HG02798 (cell line): ENCODE results near the gene RAB6B.

Experiments
- ATAC-seq: cut with Tn5 transposase; IDR thresholded peaks from one replicate; pipeline ENCODE4 v1.9.1; 2021; ENCODE audit warnings: mild to moderate bottlenecking; ENCODE audit not compliant: unreplicated experiment, poor library complexity

RAB6B gene

GRCh38 chr3:133840055-133840737 lies 55.5 kb downstream of the RAB6B start:
- ATAC-seq: no peak

- no peak for ATAC-seq
These were observed 56.5 kb downstream of the RAB6B start for GRCh38 chr3:133838916-133839800.

- ATAC-seq: no peak
These were observed 57.3 kb downstream of the RAB6B start for GRCh38 chr3:133838296-133838789.

GRCh38 chr3:133837487-133838295 lies 58.0 kb downstream of the RAB6B start:
- no peak for ATAC-seq

GRCh38 chr3:133836497-133837158 lies 59.1 kb downstream of the RAB6B start:
- no peak for ATAC-seq

- ATAC-seq: no peak
These were observed 59.7 kb downstream of the RAB6B start for GRCh38 chr3:133835961-133836360.

- ATAC-seq: no peak
These were observed 60.3 kb downstream of the RAB6B start for GRCh38 chr3:133835418-133835743.

GRCh38 chr3:133834621-133835417 lies 60.9 kb downstream of the RAB6B start:
- ATAC-seq: no peak

GRCh38 chr3:133833880-133834620 lies 61.6 kb downstream of the RAB6B start:
- ATAC-seq: no peak

- no peak for ATAC-seq
These were observed 62.4 kb downstream of the RAB6B start for GRCh38 chr3:133833267-133833666.

GRCh38 chr3:133832802-133833144 lies 62.9 kb downstream of the RAB6B start:
- ATAC-seq: no peak

GRCh38 chr3:133831966-133832801 lies 63.5 kb downstream of the RAB6B start:
- no peak for ATAC-seq

GRCh38 chr3:133830071-133830470 lies 65.6 kb downstream of the RAB6B start:
- no peak for ATAC-seq

GRCh38 chr3:133829310-133829707 lies 66.4 kb downstream of the RAB6B start:
- no peak for ATAC-seq

- ATAC-seq: no peak
These were observed 66.9 kb downstream of the RAB6B start for GRCh38 chr3:133828576-133829309.

- ATAC-seq: no peak
These were observed 68.0 kb downstream of the RAB6B start for GRCh38 chr3:133827684-133828083.

GRCh38 chr3:133827136-133827535 lies 68.5 kb downstream of the RAB6B start:
- no peak for ATAC-seq
